DMS53 treated with DMSO at 0.1 percent for 48 hours (cell line): ENCODE measurements around the gene SLC48A1.
A peak's percentile ranks its signal among the peaks of the same experiment; 100 is the strongest.

Source experiments
- DNase-seq: peaks from one replicate; lab custom pipeline; 2025; ENCODE audit not compliant: unreplicated experiment; lab: John Stamatoyannopoulos, UW

The SLC48A1 gene

GRCh38 chr12:47776471-47777143 lies 3.6 kb downstream of the SLC48A1 start:
- DNase-seq: no peak

GRCh38 chr12:47777151-47777550 lies 4.1 kb downstream of the SLC48A1 start:
- no peak for DNase-seq

GRCh38 chr12:47777741-47778558 lies 4.9 kb downstream of the SLC48A1 start:
- no peak for DNase-seq

GRCh38 chr12:47778881-47779280 lies 5.8 kb downstream of the SLC48A1 start:
- DNase-seq: no peak

GRCh38 chr12:47779301-47779942 lies 6.4 kb downstream of the SLC48A1 start:
- DNase-seq: peak; percentile 93

GRCh38 chr12:47779943-47780504 lies 7.0 kb downstream of the SLC48A1 start:
- DNase-seq: no peak

- DNase-seq: peak; percentile 35
Measured at GRCh38 chr12:47781479-47782371, 8.7 kb downstream of the SLC48A1 start.

GRCh38 chr12:47782372-47782770 lies 9.3 kb downstream of the SLC48A1 start:
- DNase-seq: no peak

GRCh38 chr12:47783024-47783755 lies 10.2 kb downstream of the SLC48A1 start:
- no peak for DNase-seq

GRCh38 chr12:47783821-47784819 lies 11.1 kb downstream of the SLC48A1 start:
- DNase-seq: no peak

- DNase-seq: no peak
Measured at GRCh38 chr12:47785036-47785886, 12.2 kb downstream of the SLC48A1 start.

- no peak for DNase-seq
Measured at GRCh38 chr12:47785887-47786661, 13.0 kb downstream of the SLC48A1 start.

GRCh38 chr12:47786662-47787280 lies 13.7 kb downstream of the SLC48A1 start:
- DNase-seq: no peak

GRCh38 chr12:47787596-47788319 lies 14.7 kb downstream of the SLC48A1 start:
- no peak for DNase-seq

- no peak for DNase-seq
Measured at GRCh38 chr12:47789141-47789540, 16.1 kb downstream of the SLC48A1 start.
